Epithelial cell of proximal tubule (primary cell): ENCODE data around the gene TMCC3. TPM values are rescaled to one million over a fixed set of nuclear protein-coding genes. Genes with fewer than 3 reads are reported as not detected.
"Not testable (repeated sequence)": the region's sequence is repeated elsewhere in the genome, so short reads cannot be mapped to it uniquely, and the experiment has no call there.

Experiments used
- DNase-seq: peaks from one replicate; pipeline ENCODE4 v3.0.0-alpha.2; 2011; ENCODE audit warnings: low read depth
- H3K4me3 ChIP-seq: 2 replicates; pipeline ENCODE4 v1.5.1; 2011; ENCODE audit warnings: low read depth, mild to moderate bottlenecking, low read length
- CTCF ChIP-seq: conservative IDR thresholded peaks from 2 replicates; pipeline ENCODE4 v1.5.1; 2012; ENCODE audit warnings: low read depth, mild to moderate bottlenecking, low read length
- total RNA-seq: library from RNA; depleted of rRNA; stranded (reverse); fragments of >200 nt; gene quantifications from 2 replicates; pipeline ENCODE4 v1.2.3, GENCODE V29; 2015

TMCC3 gene
- total RNA-seq = 7.5 and 11.8 TPM in 2 replicates

GRCh38 chr12:94650143-94651056 lies at the start of gene TMCC3:
Gene TMCC3 (minus strand): TSS chr12:94650557. CDS start chr12:94650430, 127 bp downstream.
- H3K4me3 ChIP-seq = peak within 1 kb of the TSS; percentile 87
- no peak for TF ChIP-seq CTCF
- no peak for DNase-seq

- DNase-seq = peak; percentile 67
- no peak overlapping the region for H3K4me3 ChIP-seq
- no peak for TF ChIP-seq CTCF
These were observed 49.4 kb upstream of the TMCC3 start for GRCh38 chr12:94699801-94700200.

GRCh38 chr12:94698578-94698977 lies 48.2 kb upstream of the TMCC3 start:
- H3K4me3 ChIP-seq = no peak overlapping the region
- no peak for TF ChIP-seq CTCF
- no peak for DNase-seq

GRCh38 chr12:94697631-94698030 lies 47.3 kb upstream of the TMCC3 start:
- DNase-seq = no peak
- no peak overlapping the region for H3K4me3 ChIP-seq
- no peak for TF ChIP-seq CTCF

- H3K4me3 ChIP-seq = no peak overlapping the region
- no peak for DNase-seq
- no peak for TF ChIP-seq CTCF
These were observed 44.4 kb upstream of the TMCC3 start for GRCh38 chr12:94694732-94695131.

GRCh38 chr12:94692826-94693225 lies 42.5 kb upstream of the TMCC3 start:
- DNase-seq, H3K4me3 ChIP-seq: not testable (repeated sequence)

- no peak for TF ChIP-seq CTCF
- no peak overlapping the region for H3K4me3 ChIP-seq
- DNase-seq = no peak
These were observed 39.9 kb upstream of the TMCC3 start for GRCh38 chr12:94690198-94690771.
